Measurements from ENCODE around the gene NCOA3. TPM values are rescaled to one million over a fixed set of nuclear protein-coding genes. Genes with fewer than 3 reads are reported as not detected.
A peak's percentile ranks its signal among the peaks of the same experiment; 100 is the strongest.

NCOA3 gene
- total RNA-seq, 1 donor from 2014 or later: 187 TPM

DNA sequence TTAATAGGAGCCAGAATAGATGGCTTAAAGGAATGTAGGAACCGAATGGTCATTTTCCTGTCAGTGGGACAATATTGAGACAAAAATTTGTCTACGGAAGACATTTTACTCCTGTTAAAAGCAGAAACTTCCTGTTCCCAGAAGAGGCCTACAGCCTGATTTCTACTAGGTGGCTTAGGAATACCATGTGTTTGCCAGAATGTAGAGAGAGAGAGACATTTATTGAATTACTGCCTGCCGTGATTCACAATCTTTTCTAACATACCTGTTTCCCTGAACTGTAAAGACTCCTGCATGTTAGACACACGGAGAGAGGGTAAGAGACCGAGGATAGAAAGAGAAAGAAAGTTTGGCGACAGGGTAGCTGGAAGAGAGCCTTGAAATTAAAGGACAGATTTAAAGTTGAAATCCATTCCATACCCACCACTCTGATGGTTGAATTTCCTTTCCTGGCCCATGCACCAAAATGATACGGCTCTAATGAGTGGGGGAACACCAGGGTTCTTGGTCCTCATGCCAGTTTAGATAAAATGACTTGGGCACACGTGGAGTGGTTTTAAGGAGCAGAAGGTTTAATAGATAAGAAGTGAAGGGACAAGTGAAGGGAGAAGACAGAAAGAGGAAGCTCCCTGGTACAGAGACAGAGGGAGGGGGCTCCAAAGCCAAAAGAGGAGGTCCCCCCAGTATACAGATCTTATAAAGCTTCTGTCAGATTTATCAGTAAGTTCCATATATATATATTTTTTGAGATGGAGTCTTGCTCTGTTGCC is 22.5 kb downstream of the NCOA3 start:
- H3K4me1 Mint-ChIP-seq: peaks cover 58% of the 10 kb centered on the region
- H3K36me3 Mint-ChIP-seq (ENCODE audit: low read depth): peaks cover 59% of the 10 kb centered on the region
- no peak for ATAC-seq (ENCODE audit: low read depth)

DNA sequence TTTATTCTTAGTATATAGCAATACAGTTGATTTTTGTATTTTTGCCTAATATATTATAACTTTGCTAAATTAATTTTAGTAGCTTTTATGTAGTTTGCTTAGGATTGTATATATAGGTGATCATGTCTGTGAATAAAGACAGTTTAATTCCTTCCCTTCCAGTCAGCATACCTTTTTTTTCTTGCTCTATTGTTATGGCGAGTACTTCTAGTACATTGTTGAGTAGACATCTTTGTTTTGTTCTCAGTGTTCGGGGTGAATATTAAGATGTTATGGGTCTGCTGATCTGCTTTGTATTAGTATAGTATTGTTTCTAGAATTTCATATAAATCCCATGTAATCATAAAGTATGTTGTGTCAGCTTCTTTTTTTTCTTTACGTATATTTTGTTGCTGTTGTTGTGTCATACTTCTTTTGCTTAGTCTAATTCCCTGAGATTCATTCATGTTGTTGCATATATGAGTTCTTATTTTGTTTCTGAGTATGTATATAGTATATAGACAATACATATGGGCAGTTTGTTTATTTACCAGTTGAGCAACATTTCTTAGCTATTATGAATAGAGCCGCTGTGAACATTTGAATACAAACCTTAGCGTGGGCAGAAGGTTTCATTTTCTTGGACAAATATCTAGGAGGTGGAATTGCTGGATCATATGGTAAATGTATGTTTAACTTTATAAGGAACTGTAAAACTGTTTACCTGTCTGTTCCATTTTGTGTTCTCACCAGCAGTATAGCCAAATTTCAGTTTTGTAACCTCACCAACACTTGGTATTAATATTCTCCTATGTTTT is 25.5 kb downstream of the NCOA3 start:
- no peak for ATAC-seq (ENCODE audit: low read depth)
- peak overlapping the region; percentile 6 for H3K27ac Mint-ChIP-seq
- H3K36me3 Mint-ChIP-seq (ENCODE audit: low read depth): peaks cover 57% of the 10 kb centered on the region
- TF ChIP-seq, protein P1, sequence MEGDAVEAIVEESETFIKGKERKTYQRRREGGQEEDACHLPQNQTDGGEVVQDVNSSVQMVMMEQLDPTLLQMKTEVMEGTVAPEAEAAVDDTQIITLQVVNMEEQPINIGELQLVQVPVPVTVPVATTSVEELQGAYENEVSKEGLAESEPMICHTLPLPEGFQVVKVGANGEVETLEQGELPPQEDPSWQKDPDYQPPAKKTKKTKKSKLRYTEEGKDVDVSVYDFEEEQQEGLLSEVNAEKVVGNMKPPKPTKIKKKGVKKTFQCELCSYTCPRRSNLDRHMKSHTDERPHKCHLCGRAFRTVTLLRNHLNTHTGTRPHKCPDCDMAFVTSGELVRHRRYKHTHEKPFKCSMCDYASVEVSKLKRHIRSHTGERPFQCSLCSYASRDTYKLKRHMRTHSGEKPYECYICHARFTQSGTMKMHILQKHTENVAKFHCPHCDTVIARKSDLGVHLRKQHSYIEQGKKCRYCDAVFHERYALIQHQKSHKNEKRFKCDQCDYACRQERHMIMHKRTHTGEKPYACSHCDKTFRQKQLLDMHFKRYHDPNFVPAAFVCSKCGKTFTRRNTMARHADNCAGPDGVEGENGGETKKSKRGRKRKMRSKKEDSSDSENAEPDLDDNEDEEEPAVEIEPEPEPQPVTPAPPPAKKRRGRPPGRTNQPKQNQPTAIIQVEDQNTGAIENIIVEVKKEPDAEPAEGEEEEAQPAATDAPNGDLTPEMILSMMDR (IDR thresholded peaks at IDR 0.05): no peak
- intact Hi-C loops (cut with micrococcal nuclease): no loop called here
- ChIA-PET CTCF (no interaction called here), POLR2A (interaction anchor here (0.6 kb wide), 1 partner anchor 1336 kb away, joined by 4 read pairs; no protein-coding TSS in a partner anchor)
- peaks cover 61% of the 10 kb centered on the region for H3K4me1 Mint-ChIP-seq
- DNase-seq: no peak
- no peak overlapping the region for H3K4me3 Mint-ChIP-seq
- no peaks in the 10 kb centered on the region for H3K27me3 Mint-ChIP-seq
- peaks cover 5% of the 10 kb centered on the region for H3K9me3 Mint-ChIP-seq

More for the DNA sequence above, 22.5 kb downstream of the NCOA3 start:
- DNase-seq: no peak
- H3K27ac Mint-ChIP-seq: peak overlapping the region; percentile 83
- TF ChIP-seq, protein P1 (IDR thresholded peaks at IDR 0.05): no peak
- peaks cover 13% of the 10 kb centered on the region for H3K9me3 Mint-ChIP-seq
- H3K4me3 Mint-ChIP-seq: peak overlapping the region; percentile 64
- no peaks in the 10 kb centered on the region for H3K27me3 Mint-ChIP-seq
- intact Hi-C loops (cut with micrococcal nuclease): no loop called here
- ChIA-PET POLR2A (interaction anchor here (0.7 to 4.7 kb wide), 4 partner anchors 13 to 168 kb away, joined by 3 to 40 read pairs (median 3); partner anchors contain the start of genes NCOA3 and ZMYND8), CTCF (interaction anchor here (0.9 kb wide), 1 partner anchor 140 kb away, joined by 3 read pairs; no protein-coding TSS in a partner anchor)

DNA sequence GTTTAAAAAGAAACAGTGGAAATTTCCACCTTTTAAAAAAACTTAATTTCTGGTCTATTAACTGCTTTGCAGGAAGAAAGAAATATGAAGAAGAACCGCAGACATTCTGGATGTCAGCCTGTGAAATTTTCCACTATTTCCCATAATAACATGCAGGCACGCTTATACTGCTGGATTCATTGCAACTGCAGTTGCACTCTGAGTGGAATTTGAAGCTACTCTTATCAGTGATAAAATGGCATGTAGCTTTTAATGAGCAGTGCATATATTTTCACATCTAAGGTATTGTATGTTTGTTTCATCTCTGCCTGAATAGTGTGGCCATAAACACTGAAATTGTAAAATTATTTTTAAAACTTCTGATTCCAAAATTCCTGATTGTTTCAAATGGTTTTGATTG is 28.2 kb downstream of the NCOA3 start:
- Mint-ChIP-seq H3K9me3 (peaks cover 5% of the 10 kb centered on the region), H3K27me3 (no peaks in the 10 kb centered on the region), H3K27ac (peak overlapping the region; percentile 30), H3K4me3 (no peak overlapping the region), H3K4me1 (peaks cover 55% of the 10 kb centered on the region), H3K36me3 (ENCODE audit: low read depth) (peaks cover 53% of the 10 kb centered on the region)
- intact Hi-C loops (cut with micrococcal nuclease): no loop called here
- ATAC-seq (ENCODE audit: low read depth) (no peak), DNase-seq (no peak)
- TF ChIP-seq, protein P1 (IDR thresholded peaks at IDR 0.05): no peak
- POLR2A ChIA-PET: interaction anchor here (0.5 to 0.6 kb wide), 3 partner anchors 22 to 35 kb away, joined by 3 to 4 read pairs (median 4); no protein-coding TSS in a partner anchor
- CTCF ChIA-PET: interaction anchor here (0.9 kb wide), 1 partner anchor 146 kb away, joined by 3 read pairs; no protein-coding TSS in a partner anchor

DNA sequence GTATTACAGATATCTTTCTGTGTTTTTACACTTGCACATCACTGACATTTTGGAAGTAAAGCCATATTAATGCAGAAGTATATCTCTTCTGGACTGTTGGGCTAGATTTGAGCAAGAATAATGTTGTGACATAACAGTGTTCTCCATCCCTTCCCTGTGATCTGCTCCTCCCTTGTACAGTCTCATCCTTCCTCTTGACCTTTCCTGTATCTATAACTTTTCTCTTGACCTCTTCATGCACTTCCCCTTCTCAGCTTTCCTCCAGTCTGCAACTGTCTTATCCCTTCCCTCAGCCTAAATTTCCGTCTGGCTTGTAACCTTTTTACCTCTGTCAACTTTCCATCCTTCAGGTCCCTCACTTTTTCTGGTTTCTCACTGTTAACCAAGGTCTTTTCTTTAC is 29.8 kb downstream of the NCOA3 start:
- Mint-ChIP-seq H3K4me1 (peaks cover 68% of the 10 kb centered on the region), H3K36me3 (ENCODE audit: low read depth) (peaks cover 60% of the 10 kb centered on the region), H3K27me3 (no peaks in the 10 kb centered on the region), H3K4me3 (no peak overlapping the region), H3K9me3 (peaks cover 5% of the 10 kb centered on the region), H3K27ac (peak overlapping the region; percentile 19)
- DNase-seq (no peak), ATAC-seq (ENCODE audit: low read depth) (no peak)
- intact Hi-C loops (cut with micrococcal nuclease): no loop called here
- TF ChIP-seq, protein P1 (IDR thresholded peaks at IDR 0.05): no peak
- CTCF ChIA-PET: interaction anchor here (1.7 kb wide), 1 partner anchor 147 kb away, joined by 4 read pairs; no protein-coding TSS in a partner anchor
- POLR2A ChIA-PET: no interaction called here

Measured in activated B cell treated with CpG ODN at 0.5 μM for 24 hours (primary cell).